Measurements from ENCODE around the gene DNAJC21. TPM values are rescaled to one million over a fixed set of nuclear protein-coding genes. Genes with fewer than 3 reads are reported as not detected.
A peak's percentile ranks its signal among the peaks of the same experiment; 100 is the strongest.
"Not testable (repeated sequence)": the region's sequence is repeated elsewhere in the genome, so short reads cannot be mapped to it uniquely, and the experiment has no call there.

DNAJC21 gene
- total RNA-seq, 4 donors from 2014 or later = 24.8 to 51.9 (median 32.0) TPM

DNA sequence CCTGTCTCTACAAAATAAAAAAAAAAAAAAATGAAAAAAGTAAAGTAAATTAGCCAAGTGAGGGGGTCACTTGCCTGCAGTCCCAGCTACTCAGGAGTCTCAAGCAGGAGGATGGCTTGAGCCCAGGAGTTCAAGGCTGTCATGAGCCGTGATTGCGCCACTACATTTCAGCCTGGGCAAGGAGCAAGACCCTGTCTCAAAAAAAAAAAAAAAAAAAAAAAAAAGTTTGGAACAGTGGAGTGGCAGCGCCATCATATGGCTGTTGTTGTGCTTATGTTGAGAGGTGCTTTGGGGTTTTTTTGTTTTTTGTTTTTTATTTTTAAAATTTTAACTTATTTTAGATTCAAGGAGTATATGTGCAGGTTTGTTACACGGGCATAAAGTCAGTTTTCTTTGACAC, 10.3 kb upstream of the DNAJC21 start:
- WGBS, 2 donors = 80% methylated on average over 4 of the region's 4 CpGs
- H3K27me3 ChIP-seq = no peaks in the 10 kb centered on the region
- H3K4me3 ChIP-seq = no peak overlapping the region
- H3K4me1 ChIP-seq = peaks cover 18 to 51% (median 20%) of the 10 kb centered on the region in 3 donors
- intact Hi-C loops (cut with DNase I) = no loop called here
- no peaks in the 10 kb centered on the region for H3K9me3 ChIP-seq
- H3K27ac ChIP-seq = no peak overlapping the region
- TF ChIP-seq, protein P1, sequence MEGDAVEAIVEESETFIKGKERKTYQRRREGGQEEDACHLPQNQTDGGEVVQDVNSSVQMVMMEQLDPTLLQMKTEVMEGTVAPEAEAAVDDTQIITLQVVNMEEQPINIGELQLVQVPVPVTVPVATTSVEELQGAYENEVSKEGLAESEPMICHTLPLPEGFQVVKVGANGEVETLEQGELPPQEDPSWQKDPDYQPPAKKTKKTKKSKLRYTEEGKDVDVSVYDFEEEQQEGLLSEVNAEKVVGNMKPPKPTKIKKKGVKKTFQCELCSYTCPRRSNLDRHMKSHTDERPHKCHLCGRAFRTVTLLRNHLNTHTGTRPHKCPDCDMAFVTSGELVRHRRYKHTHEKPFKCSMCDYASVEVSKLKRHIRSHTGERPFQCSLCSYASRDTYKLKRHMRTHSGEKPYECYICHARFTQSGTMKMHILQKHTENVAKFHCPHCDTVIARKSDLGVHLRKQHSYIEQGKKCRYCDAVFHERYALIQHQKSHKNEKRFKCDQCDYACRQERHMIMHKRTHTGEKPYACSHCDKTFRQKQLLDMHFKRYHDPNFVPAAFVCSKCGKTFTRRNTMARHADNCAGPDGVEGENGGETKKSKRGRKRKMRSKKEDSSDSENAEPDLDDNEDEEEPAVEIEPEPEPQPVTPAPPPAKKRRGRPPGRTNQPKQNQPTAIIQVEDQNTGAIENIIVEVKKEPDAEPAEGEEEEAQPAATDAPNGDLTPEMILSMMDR (IDR thresholded peaks at IDR 0.05) = no peak
- no peak for TF ChIP-seq POLR2A (IDR thresholded peaks at IDR 0.05)
- DNase-seq = no peak
- peaks cover 0 to 58% (median 13%) of the 10 kb centered on the region in 3 donors for H3K36me3 ChIP-seq

DNA sequence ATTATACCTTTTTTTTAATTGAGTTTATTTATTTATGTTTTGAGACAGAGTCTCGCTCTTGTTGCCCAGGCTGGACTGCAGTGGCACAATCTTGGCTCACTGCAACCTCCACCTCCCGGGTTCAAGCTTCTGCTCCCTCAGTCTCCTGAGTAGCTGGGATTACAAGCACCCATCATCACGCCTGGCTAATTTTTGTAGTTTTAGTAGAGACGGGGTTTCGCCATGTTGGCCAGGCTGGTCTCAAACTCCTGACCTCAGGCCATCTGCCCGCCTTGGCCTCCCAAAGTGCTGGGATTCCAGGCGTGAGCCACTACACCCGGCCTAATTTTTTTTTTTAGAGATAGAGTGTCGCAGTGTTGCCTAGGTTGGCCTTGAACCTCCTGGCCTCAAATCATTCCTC, 6.1 kb upstream of the DNAJC21 start:
- H3K4me1 ChIP-seq = peaks cover 0 to 30% (median 12%) of the 10 kb centered on the region in 3 donors
- peaks cover 0 to 88% (median 13%) of the 10 kb centered on the region in 3 donors for H3K36me3 ChIP-seq
- intact Hi-C loops (cut with DNase I); DNase-seq; H3K9me3 ChIP-seq; H3K4me3 ChIP-seq; H3K27me3 ChIP-seq: not testable (repeated sequence)
- 84 to 86% methylated on average over 8 to 9 of the region's 9 CpGs for WGBS, 2 donors
- H3K27ac ChIP-seq = peak overlapping the region in 2 of 4 donors; percentile 39 to 49

DNA sequence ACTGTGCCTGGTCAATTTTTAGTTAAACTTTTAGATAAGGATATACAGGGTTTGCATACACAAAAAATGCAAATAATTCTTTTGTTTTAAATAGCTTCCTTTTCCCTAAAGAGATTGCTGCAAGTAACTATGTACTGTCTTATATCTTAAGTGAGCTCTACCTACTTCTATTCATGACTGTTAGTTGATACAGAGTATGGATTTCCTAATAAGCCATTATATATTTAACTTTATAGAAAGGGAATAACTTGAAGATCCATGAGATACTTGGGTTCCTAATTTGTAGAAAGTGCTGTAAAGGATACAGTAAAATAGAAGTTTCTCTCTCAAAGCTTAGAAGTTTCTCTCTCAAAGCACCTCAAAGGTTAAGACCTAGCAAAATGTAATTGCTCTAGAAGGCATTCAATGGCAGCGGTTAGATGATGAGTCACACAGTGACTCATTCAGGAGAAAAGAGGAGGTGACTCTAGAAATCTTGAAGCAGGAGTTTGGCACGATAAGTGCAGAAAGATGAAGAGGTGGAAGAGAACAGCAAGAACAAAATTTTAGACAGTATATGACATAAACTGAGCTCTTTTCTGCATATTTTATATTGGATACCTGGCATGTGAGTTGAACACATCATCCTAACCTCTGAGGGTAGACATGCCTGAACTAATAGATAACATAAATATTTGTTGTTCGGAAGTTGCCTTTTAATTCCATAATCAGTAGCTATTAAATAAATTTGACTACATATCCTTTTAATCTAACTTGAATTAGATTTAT, 5.5 kb upstream of the DNAJC21 start:
- no peak for DNase-seq
- Histone ChIP-seq H3K4me1 (peaks cover 0 to 34% (median 16%) of the 10 kb centered on the region in 3 donors), H3K9me3 (no peaks in the 10 kb centered on the region), H3K36me3 (peaks cover 0 to 82% (median 13%) of the 10 kb centered on the region in 3 donors), H3K4me3 (no peak overlapping the region), H3K27me3 (no peaks in the 10 kb centered on the region), H3K27ac (peak overlapping the region in 2 of 4 donors; percentile 49 to 56)
- no peak for TF ChIP-seq POLR2A (IDR thresholded peaks at IDR 0.05)
- TF ChIP-seq, protein P1 (IDR thresholded peaks at IDR 0.05) = no peak
- intact Hi-C loops (cut with DNase I) = no loop called here
- 13 to 19% methylated on average over 3 of the region's 3 CpGs for WGBS, 2 donors

DNA sequence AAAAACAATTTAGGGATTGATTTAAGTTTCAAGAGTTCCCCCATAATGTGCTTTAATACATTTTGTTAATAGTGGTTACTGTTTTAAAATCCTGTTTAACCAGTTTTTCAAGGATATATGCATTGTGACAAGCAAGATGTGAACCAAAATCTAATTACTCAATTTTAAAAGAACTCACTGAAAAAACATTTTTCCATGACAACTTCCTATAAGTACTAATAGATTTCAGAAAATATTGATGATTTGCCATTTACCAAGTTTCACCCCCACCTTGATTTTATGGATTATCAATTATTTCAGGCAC, 4.9 kb upstream of the DNAJC21 start:
- intact Hi-C loops (cut with DNase I) = no loop called here
- no peaks in the 10 kb centered on the region for H3K9me3 ChIP-seq
- peaks cover 0 to 36% (median 17%) of the 10 kb centered on the region in 3 donors for H3K4me1 ChIP-seq
- no peak for DNase-seq
- peak overlapping the region in 2 of 4 donors; percentile 49 to 56 for H3K27ac ChIP-seq
- no peak overlapping the region for H3K4me3 ChIP-seq
- TF ChIP-seq, protein P1 (IDR thresholded peaks at IDR 0.05) = no peak
- no peak for TF ChIP-seq POLR2A (IDR thresholded peaks at IDR 0.05)
- H3K36me3 ChIP-seq = peaks cover 0 to 78% (median 13%) of the 10 kb centered on the region in 3 donors
- no peaks in the 10 kb centered on the region for H3K27me3 ChIP-seq

DNA sequence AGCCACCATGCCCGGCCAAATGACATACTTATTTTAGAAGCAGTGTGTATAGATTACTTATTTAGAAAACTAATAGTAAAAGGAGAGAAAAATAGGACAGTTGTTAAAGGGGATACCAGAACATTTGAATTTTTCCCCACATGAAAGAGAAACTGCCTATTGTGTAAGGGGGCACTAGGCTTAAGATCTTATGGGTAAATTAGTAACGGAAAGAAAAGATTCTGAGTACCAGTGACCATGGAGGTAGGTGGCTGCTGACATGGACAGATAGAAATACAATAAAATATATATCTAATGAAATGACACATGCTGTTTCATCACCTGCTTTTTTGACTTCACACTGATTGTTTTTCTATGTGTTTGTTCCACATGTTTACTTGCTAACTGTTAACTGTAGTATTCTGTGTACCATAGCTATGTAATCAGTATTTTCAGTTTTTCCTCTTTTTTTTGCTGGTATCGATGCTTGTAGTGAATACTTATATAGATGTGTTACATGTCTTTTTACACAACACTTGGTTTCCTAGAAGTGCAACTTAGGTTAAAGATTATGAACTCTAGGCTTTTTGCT, 3.0 kb upstream of the DNAJC21 start:
- intact Hi-C loops (cut with DNase I) = no loop called here
- Histone ChIP-seq H3K9me3 (no peaks in the 10 kb centered on the region), H3K4me1 (peaks cover 7 to 41% (median 26%) of the 10 kb centered on the region in 3 donors), H3K36me3 (peaks cover 0 to 58% (median 9%) of the 10 kb centered on the region in 3 donors), H3K27me3 (no peaks in the 10 kb centered on the region), H3K4me3 (no peak overlapping the region), H3K27ac (no peak overlapping the region)
- WGBS, 2 donors = 90 to 92% methylated on average over 3 of the region's 3 CpGs
- no peak for DNase-seq
- TF ChIP-seq, protein P1 (IDR thresholded peaks at IDR 0.05) = no peak
- no peak for TF ChIP-seq POLR2A (IDR thresholded peaks at IDR 0.05)

All from esophagus squamous epithelium (tissue), 5 donors.